HEK293 (cell line): Measurements from ENCODE around the gene FLNC.

Source experiments
- CTCF ChIA-PET: fragments of 350-600 bp; formaldehyde crosslinking; extraction: SDS; loops from one replicate; lab custom pipeline; 2021; ENCODE audit warnings: antibody characterized with exemption; lab: Yijun Ruan, JAX
- POLR2A ChIA-PET: fragments of 300-600 bp; formaldehyde crosslinking; extraction: SDS; loops from one replicate; lab custom pipeline; 2020; ENCODE audit warnings: antibody characterized with exemption, inconsistent platforms; lab: Yijun Ruan, JAX
- H3K27ac ChIP-seq: fragments of 200-500 bp; sonication (Bioruptor generic); 2 replicates; pipeline ENCODE4 v1.5.1; 2014; ENCODE audit warnings: low read depth, low read length, control low read depth, inconsistent platforms; ENCODE audit errors: extremely low read depth
- H3K36me3 ChIP-seq, 2 experiments: fragments of 200-500 bp in 1 of 2; sonication (Bioruptor generic) in 1 of 2; 1 replicate in 1 of 2; 2 replicates in 1 of 2; pipeline ENCODE4 v1.5.1; 2014 to 2017; ENCODE audit warnings: inconsistent platforms in 2 of 2, low read length in 2 of 2; ENCODE audit not compliant: control insufficient read depth in 2 of 2, insufficient read depth in 1 of 2
- H3K4me1 ChIP-seq: fragments of 200-500 bp; sonication (Bioruptor generic); 2 replicates; pipeline ENCODE4 v1.5.1; 2014; ENCODE audit warnings: mild to moderate bottlenecking, low read length, inconsistent platforms; ENCODE audit not compliant: control insufficient read depth, insufficient read depth
- H3K4me3 ChIP-seq: 2 replicates; pipeline ENCODE4 v1.5.1; 2011; ENCODE audit warnings: low read depth, mild to moderate bottlenecking, control low read depth, low read length, moderate library complexity
- H3K9me3 ChIP-seq: fragments of 200-500 bp; sonication (Bioruptor generic); 2 replicates; pipeline ENCODE4 v1.5.1; 2014; ENCODE audit warnings: low read depth, low read length, inconsistent platforms; ENCODE audit not compliant: control insufficient read depth, insufficient read depth
- EGR2 ChIP-seq: fragments of 450-650 bp; formaldehyde crosslinking; IDR thresholded peaks from 2 replicates; pipeline ENCODE4 v1.5.1; 2016; ENCODE audit warnings: low read depth, missing biosample characterization, missing genetic modification characterization
- SP2 ChIP-seq: fragments of 450-650 bp; formaldehyde crosslinking; IDR thresholded peaks from 2 replicates; pipeline ENCODE4 v1.5.1; 2016; ENCODE audit warnings: missing biosample characterization, missing genetic modification characterization
- ZFP41 ChIP-seq: fragments of 450-650 bp; formaldehyde crosslinking; IDR thresholded peaks from 2 replicates; pipeline ENCODE4 v1.5.1; 2016; ENCODE audit warnings: missing biosample characterization, missing genetic modification characterization, borderline replicate concordance
- ZNF155 ChIP-seq: fragments of 450-650 bp; formaldehyde crosslinking; IDR thresholded peaks from 2 replicates; pipeline ENCODE4 v1.5.1; 2016; ENCODE audit warnings: missing biosample characterization, missing genetic modification characterization
- ZNF169 ChIP-seq: fragments of 450-650 bp; formaldehyde crosslinking; IDR thresholded peaks from 2 replicates; pipeline ENCODE4 v1.5.1; 2016; ENCODE audit warnings: missing biosample characterization, missing genetic modification characterization
- ZNF529 ChIP-seq: fragments of 450-650 bp; formaldehyde crosslinking; IDR thresholded peaks from 2 replicates; pipeline ENCODE4 v1.5.1; 2017; ENCODE audit warnings: missing genetic modification characterization, missing biosample characterization; ENCODE audit not compliant: insufficient replicate concordance
- TF ChIP-seq, protein P1 (sequence below): fragments of 450-650 bp; formaldehyde crosslinking; IDR thresholded peaks from 2 replicates; pipeline ENCODE4 v1.5.1; 2017; ENCODE audit warnings: missing biosample characterization, missing genetic modification characterization
- TF ChIP-seq, protein P2 (sequence below): fragments of 450-650 bp; formaldehyde crosslinking; IDR thresholded peaks from 2 replicates; pipeline ENCODE4 v1.5.1; 2016; ENCODE audit warnings: missing biosample characterization, missing genetic modification characterization
- TF ChIP-seq, protein P3 (sequence below): fragments of 450-650 bp; formaldehyde crosslinking; conservative IDR thresholded peaks from 2 replicates; pipeline ENCODE4 v1.5.1; 2016; ENCODE audit warnings: low read depth, missing biosample characterization, missing genetic modification characterization
- TF ChIP-seq, protein P4 (sequence below): fragments of 450-650 bp; formaldehyde crosslinking; IDR thresholded peaks from 2 replicates; pipeline ENCODE4 v1.5.1; 2016; ENCODE audit warnings: missing biosample characterization, missing genetic modification characterization
- TF ChIP-seq, protein P5 (sequence below): fragments of 450-650 bp; formaldehyde crosslinking; IDR thresholded peaks from 2 replicates; pipeline ENCODE4 v1.5.1; 2016; ENCODE audit warnings: missing biosample characterization, missing genetic modification characterization
- TF ChIP-seq, protein P6 (sequence below): fragments of 450-650 bp; formaldehyde crosslinking; IDR thresholded peaks from 2 replicates; pipeline ENCODE4 v1.5.1; 2017; ENCODE audit warnings: missing biosample characterization, missing genetic modification characterization
- TF ChIP-seq, protein P7 (sequence below): fragments of 450-650 bp; formaldehyde crosslinking; IDR thresholded peaks from 2 replicates; pipeline ENCODE4 v1.5.1; 2016; ENCODE audit warnings: missing biosample characterization, missing genetic modification characterization

The FLNC gene

DNA sequence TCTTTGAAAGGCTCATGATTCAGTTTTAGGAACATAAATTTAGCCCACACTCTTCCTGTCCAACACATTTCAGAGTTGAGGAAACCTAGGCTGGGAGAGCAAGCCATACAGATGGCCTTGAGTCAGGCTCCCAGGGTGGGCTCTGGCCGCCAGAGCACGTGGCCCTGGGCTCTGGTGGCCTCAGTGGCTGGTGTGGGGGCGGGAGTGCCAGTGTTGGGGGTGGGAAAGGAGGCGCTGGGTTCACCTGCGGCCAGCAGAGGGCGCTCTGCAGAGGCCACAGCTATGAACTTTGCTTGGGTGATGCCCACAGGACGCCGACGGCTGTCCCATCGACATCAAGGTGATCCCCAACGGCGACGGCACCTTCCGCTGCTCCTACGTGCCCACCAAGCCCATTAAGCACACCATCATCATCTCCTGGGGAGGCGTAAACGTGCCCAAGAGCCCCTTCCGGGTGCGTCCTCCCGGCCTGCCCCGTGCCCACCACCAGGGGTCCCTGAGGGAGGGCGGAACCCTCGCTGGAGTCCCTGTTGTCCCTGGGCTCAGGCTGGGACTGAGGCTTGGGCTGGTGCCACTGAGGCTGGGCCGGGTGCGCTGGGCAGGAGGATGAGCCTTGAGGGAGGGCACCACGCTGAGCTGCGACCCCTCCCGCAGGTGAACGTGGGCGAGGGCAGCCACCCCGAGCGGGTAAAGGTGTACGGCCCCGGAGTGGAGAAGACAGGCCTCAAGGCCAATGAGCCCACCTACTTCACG lies 11.9 kb downstream of the FLNC start (continued):
- TF ChIP-seq, protein P1, sequence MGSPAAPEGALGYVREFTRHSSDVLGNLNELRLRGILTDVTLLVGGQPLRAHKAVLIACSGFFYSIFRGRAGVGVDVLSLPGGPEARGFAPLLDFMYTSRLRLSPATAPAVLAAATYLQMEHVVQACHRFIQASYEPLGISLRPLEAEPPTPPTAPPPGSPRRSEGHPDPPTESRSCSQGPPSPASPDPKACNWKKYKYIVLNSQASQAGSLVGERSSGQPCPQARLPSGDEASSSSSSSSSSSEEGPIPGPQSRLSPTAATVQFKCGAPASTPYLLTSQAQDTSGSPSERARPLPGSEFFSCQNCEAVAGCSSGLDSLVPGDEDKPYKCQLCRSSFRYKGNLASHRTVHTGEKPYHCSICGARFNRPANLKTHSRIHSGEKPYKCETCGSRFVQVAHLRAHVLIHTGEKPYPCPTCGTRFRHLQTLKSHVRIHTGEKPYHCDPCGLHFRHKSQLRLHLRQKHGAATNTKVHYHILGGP (tag by site-specific recombination) = no peak
- TF ChIP-seq EGR2 (tag by site-specific recombination) = 0 out of 2 replicates have a peak, but pooled peaks have one; percentile 48
- TF ChIP-seq, protein P2, sequence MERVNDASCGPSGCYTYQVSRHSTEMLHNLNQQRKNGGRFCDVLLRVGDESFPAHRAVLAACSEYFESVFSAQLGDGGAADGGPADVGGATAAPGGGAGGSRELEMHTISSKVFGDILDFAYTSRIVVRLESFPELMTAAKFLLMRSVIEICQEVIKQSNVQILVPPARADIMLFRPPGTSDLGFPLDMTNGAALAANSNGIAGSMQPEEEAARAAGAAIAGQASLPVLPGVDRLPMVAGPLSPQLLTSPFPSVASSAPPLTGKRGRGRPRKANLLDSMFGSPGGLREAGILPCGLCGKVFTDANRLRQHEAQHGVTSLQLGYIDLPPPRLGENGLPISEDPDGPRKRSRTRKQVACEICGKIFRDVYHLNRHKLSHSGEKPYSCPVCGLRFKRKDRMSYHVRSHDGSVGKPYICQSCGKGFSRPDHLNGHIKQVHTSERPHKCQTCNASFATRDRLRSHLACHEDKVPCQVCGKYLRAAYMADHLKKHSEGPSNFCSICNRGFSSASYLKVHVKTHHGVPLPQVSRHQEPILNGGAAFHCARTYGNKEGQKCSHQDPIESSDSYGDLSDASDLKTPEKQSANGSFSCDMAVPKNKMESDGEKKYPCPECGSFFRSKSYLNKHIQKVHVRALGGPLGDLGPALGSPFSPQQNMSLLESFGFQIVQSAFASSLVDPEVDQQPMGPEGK = peak; percentile 84
- TF ChIP-seq, protein P3, sequence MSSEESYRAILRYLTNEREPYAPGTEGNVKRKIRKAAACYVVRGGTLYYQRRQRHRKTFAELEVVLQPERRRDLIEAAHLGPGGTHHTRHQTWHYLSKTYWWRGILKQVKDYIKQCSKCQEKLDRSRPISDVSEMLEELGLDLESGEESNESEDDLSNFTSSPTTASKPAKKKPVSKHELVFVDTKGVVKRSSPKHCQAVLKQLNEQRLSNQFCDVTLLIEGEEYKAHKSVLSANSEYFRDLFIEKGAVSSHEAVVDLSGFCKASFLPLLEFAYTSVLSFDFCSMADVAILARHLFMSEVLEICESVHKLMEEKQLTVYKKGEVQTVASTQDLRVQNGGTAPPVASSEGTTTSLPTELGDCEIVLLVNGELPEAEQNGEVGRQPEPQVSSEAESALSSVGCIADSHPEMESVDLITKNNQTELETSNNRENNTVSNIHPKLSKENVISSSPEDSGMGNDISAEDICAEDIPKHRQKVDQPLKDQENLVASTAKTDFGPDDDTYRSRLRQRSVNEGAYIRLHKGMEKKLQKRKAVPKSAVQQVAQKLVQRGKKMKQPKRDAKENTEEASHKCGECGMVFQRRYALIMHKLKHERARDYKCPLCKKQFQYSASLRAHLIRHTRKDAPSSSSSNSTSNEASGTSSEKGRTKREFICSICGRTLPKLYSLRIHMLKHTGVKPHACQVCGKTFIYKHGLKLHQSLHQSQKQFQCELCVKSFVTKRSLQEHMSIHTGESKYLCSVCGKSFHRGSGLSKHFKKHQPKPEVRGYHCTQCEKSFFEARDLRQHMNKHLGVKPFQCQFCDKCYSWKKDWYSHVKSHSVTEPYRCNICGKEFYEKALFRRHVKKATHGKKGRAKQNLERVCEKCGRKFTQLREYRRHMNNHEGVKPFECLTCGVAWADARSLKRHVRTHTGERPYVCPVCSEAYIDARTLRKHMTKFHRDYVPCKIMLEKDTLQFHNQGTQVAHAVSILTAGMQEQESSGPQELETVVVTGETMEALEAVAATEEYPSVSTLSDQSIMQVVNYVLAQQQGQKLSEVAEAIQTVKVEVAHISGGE = no peak

DNA sequence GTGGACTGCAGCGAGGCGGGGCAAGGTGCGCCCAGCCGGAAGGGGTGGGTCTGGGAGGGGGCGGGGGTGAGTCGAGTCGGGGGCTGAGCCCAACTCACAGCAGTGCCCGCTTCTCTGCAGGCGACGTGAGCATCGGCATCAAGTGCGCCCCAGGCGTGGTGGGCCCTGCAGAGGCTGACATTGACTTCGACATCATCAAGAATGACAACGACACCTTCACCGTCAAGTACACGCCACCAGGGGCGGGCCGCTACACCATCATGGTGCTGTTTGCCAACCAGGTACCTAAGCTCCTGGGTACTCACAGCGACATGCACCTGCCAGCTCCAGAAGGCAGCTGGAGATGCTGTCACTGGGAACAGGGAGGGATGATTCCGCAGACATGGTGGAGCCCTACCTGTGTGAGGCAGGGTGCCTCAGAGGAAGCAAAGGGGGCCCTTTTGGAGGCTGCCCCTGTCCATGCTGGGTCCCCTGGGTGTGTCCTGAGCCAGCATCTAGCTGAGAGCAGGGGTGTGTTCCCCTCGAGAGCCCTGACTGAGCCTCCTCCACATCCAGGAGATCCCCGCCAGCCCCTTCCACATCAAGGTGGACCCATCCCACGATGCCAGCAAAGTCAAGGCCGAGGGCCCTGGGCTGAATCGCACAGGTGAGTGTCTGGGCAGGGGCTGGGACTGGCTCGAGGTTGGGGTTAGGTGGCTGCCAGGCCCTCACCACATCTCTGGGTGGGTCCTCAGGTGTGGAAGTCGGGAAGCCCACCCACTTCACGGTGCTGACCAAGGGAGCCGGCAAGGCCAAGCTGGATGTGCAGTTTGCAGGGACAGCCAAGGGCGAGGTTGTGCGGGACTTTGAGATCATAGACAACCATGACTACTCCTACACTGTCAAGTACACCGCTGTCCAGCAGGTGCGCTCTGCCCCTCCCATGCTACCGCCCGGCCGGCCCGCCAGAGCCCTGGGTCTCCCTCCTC lies 12.8 kb downstream of the FLNC start:
- H3K4me3 ChIP-seq = no peak overlapping the region
- CTCF ChIA-PET = interaction anchor here (0.6 to 3.1 kb wide), 10 partner anchors 9 to 383 kb away, joined by 3 to 17 read pairs (median 4); partner anchors contain the start of gene ATP6V1F
- POLR2A ChIA-PET = no interaction called here
- no peaks in the 10 kb centered on the region for H3K9me3 ChIP-seq
- no peaks in the 10 kb centered on the region for H3K4me1 ChIP-seq
- TF ChIP-seq, protein P4, sequence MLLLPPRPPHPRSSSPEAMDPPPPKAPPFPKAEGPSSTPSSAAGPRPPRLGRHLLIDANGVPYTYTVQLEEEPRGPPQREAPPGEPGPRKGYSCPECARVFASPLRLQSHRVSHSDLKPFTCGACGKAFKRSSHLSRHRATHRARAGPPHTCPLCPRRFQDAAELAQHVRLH (tag by site-specific recombination) = no peak
- TF ChIP-seq SP2 (tag by site-specific recombination) (peak; percentile 8; the same call in 1 of the 2 replicates), ZNF169 (tag by site-specific recombination) (no peak), ZFP41 (no peak), ZNF529 (tag by site-specific recombination) (no peak), ZNF155 (tag by site-specific recombination) (no peak)
- TF ChIP-seq, protein P5, sequence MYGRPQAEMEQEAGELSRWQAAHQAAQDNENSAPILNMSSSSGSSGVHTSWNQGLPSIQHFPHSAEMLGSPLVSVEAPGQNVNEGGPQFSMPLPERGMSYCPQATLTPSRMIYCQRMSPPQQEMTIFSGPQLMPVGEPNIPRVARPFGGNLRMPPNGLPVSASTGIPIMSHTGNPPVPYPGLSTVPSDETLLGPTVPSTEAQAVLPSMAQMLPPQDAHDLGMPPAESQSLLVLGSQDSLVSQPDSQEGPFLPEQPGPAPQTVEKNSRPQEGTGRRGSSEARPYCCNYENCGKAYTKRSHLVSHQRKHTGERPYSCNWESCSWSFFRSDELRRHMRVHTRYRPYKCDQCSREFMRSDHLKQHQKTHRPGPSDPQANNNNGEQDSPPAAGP = no peak
- TF ChIP-seq, protein P6, sequence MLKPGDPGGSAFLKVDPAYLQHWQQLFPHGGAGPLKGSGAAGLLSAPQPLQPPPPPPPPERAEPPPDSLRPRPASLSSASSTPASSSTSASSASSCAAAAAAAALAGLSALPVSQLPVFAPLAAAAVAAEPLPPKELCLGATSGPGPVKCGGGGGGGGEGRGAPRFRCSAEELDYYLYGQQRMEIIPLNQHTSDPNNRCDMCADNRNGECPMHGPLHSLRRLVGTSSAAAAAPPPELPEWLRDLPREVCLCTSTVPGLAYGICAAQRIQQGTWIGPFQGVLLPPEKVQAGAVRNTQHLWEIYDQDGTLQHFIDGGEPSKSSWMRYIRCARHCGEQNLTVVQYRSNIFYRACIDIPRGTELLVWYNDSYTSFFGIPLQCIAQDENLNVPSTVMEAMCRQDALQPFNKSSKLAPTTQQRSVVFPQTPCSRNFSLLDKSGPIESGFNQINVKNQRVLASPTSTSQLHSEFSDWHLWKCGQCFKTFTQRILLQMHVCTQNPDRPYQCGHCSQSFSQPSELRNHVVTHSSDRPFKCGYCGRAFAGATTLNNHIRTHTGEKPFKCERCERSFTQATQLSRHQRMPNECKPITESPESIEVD (tag by site-specific recombination) = no peak
- TF ChIP-seq, protein P7, sequence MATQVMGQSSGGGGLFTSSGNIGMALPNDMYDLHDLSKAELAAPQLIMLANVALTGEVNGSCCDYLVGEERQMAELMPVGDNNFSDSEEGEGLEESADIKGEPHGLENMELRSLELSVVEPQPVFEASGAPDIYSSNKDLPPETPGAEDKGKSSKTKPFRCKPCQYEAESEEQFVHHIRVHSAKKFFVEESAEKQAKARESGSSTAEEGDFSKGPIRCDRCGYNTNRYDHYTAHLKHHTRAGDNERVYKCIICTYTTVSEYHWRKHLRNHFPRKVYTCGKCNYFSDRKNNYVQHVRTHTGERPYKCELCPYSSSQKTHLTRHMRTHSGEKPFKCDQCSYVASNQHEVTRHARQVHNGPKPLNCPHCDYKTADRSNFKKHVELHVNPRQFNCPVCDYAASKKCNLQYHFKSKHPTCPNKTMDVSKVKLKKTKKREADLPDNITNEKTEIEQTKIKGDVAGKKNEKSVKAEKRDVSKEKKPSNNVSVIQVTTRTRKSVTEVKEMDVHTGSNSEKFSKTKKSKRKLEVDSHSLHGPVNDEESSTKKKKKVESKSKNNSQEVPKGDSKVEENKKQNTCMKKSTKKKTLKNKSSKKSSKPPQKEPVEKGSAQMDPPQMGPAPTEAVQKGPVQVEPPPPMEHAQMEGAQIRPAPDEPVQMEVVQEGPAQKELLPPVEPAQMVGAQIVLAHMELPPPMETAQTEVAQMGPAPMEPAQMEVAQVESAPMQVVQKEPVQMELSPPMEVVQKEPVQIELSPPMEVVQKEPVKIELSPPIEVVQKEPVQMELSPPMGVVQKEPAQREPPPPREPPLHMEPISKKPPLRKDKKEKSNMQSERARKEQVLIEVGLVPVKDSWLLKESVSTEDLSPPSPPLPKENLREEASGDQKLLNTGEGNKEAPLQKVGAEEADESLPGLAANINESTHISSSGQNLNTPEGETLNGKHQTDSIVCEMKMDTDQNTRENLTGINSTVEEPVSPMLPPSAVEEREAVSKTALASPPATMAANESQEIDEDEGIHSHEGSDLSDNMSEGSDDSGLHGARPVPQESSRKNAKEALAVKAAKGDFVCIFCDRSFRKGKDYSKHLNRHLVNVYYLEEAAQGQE = 0 out of 2 replicates have a peak, but pooled peaks have one; percentile 28
- H3K27ac ChIP-seq = no peak overlapping the region
- H3K36me3 ChIP-seq = peaks cover 0 to 97% of the 10 kb centered on the region in 2 experiments; a peak in 1 of 3 replicates
